SK-N-SH (cell line): Measurements from ENCODE around the gene RPS16.

Source experiments
- CTCF ChIP-seq: fragments of 200-600 bp; sonication (generic); IDR thresholded peaks from 2 replicates; pipeline ENCODE4 v1.6.1; 2017; ENCODE audit warnings: antibody characterized with exemption, mild to moderate bottlenecking, moderate library complexity
- ELF1 ChIP-seq: IDR thresholded peaks from 2 replicates; pipeline ENCODE4 v1.4.0; 2012
- GATA2 ChIP-seq: sonication (generic); formaldehyde crosslinking; IDR thresholded peaks from 2 replicates; pipeline ENCODE4 v1.5.0; 2020; ENCODE audit warnings: mild to moderate bottlenecking, missing genetic modification reagents
- MXI1 ChIP-seq: IDR thresholded peaks from 2 replicates; pipeline ENCODE4 v1.6.1; 2012; ENCODE audit warnings: mild to moderate bottlenecking, low read depth, low read length, improper control_type of control experiment
- RAD21 ChIP-seq: IDR thresholded peaks from 2 replicates; pipeline ENCODE4 v1.6.1; 2012; ENCODE audit warnings: mild to moderate bottlenecking, low read length
- REST ChIP-seq: IDR thresholded peaks from 2 replicates; pipeline ENCODE4 v1.6.1; 2012; ENCODE audit warnings: mild to moderate bottlenecking, low read depth, low read length, moderate library complexity
- TEAD4 ChIP-seq: IDR thresholded peaks from 2 replicates; pipeline ENCODE4 v1.4.0; 2012; ENCODE audit warnings: mild to moderate bottlenecking, borderline replicate concordance; ENCODE audit not compliant: insufficient read depth
- YY1 ChIP-seq: IDR thresholded peaks from 2 replicates; pipeline ENCODE4 v1.4.0; 2012; ENCODE audit warnings: low read depth, mild to moderate bottlenecking

GRCh38 chr19:39412100-39412866 lies 23.5 kb downstream of the RPS16 start, which contains the start of gene PLEKHG2:
- TF ChIP-seq YY1 (no peak), TEAD4 (peak; percentile 89), RAD21 (peak; percentile 27; the same call in 1 of the 2 replicates), MXI1 (no peak; the same call in none of the 2 replicates), CTCF (peak; percentile 88), ELF1 (peak; percentile 88), GATA2 (CRISPR knock-in tag) (no peak), REST (peak; percentile 39; the same call in 1 of the 2 replicates)
